Measurements from ENCODE around the gene TCAF1.
A peak's percentile ranks its signal among the peaks of the same experiment; 100 is the strongest.

Gene TCAF1

GRCh38 chr7:143910473-143911248 is 8.7 kb upstream of the TCAF1 start:
- Mint-ChIP-seq H3K4me3 (no peak overlapping the region), H3K4me1 (no peaks in the 10 kb centered on the region), H3K9me3 (no peaks in the 10 kb centered on the region), H3K27me3 (peaks cover 8% of the 10 kb centered on the region), H3K36me3 (no peaks in the 10 kb centered on the region), H3K27ac (no peak overlapping the region)
- DNase-seq = no peak
- CTCF ChIA-PET = interaction anchor here (1.3 kb wide), 1 partner anchor 9 kb away, joined by 4 read pairs; the partner anchor contains the start of gene TCAF1

DNA sequence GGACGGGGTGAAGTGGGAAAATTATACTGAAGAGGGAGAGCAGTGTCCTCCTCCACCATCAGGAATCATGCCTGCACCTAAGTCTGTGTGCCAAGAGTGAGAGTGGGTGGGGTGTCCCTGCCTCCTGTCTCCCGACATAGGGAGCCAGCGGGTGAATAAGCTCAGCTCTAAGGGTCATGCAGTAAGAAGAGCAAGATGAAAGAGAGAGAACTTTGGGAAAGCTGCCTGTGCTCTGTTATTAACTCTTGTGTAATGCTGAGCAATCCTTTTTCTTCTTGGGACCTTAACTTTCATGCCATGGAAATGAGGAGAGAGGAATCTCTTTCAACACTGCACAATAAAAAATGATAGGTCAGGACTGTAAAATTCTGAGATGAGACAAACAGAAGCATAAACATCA is 7.9 kb upstream of the TCAF1 start:
- no peak overlapping the region for H3K4me3 Mint-ChIP-seq
- H3K36me3 Mint-ChIP-seq = no peaks in the 10 kb centered on the region
- DNase-seq = no peak
- no peaks in the 10 kb centered on the region for H3K9me3 Mint-ChIP-seq
- CTCF ChIA-PET = no interaction called here
- H3K4me1 Mint-ChIP-seq = no peaks in the 10 kb centered on the region
- H3K27me3 Mint-ChIP-seq = peaks cover 8% of the 10 kb centered on the region
- H3K27ac Mint-ChIP-seq = no peak overlapping the region

DNA sequence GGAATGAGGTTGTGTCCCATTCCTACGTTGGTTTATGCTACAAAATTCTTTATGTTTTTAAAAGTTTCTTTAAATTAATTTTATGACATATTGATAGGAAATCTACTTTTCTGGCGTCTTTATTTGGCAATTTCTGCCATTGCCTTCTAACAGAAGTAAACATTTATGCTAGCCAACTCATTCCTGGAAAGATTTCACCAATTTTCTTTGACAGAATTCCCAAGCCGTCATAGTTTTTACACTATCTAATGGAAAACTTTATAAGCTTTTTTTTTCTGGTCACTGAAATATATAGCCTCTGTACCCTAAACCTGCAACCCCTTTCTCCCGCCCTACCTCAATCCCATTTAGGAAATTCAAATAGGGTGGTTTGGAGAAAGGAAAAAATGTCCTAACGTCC is 6.1 kb upstream of the TCAF1 start:
- CTCF ChIA-PET = no interaction called here
- no peak for DNase-seq
- Mint-ChIP-seq H3K4me3 (no peak overlapping the region), H3K27me3 (peaks cover 8% of the 10 kb centered on the region), H3K36me3 (no peaks in the 10 kb centered on the region), H3K4me1 (no peaks in the 10 kb centered on the region), H3K27ac (no peak overlapping the region), H3K9me3 (no peaks in the 10 kb centered on the region)

- CTCF ChIA-PET = no interaction called here
- peaks cover 8% of the 10 kb centered on the region for H3K27me3 Mint-ChIP-seq
- peaks cover 4% of the 10 kb centered on the region for H3K4me1 Mint-ChIP-seq
- H3K27ac Mint-ChIP-seq = no peak overlapping the region
- no peak overlapping the region for H3K4me3 Mint-ChIP-seq
- no peaks in the 10 kb centered on the region for H3K9me3 Mint-ChIP-seq
- H3K36me3 Mint-ChIP-seq = no peaks in the 10 kb centered on the region
- no peak for DNase-seq
These were observed 4.9 kb upstream of the TCAF1 start for GRCh38 chr7:143906895-143907294.

DNA sequence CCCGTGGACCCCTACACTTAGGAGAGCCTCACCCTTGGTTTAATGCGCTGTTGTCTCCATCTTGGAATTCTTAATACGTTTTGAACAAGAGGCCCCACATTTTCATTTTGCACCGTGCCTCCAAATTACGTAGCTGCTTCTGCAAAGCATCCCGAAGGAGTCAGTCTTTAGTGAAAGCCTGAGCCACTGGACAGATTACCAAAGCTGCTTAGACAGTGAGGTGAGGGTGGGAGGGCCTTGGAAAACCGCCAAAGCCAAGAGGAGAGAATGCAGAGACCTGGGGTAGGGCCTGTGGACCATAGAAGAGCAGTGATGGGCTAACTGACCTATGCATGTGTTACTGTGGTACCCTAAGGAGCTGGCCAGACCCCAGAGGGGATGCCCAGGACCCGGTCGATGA is 4.2 kb upstream of the TCAF1 start:
- CTCF ChIA-PET = no interaction called here

DNA sequence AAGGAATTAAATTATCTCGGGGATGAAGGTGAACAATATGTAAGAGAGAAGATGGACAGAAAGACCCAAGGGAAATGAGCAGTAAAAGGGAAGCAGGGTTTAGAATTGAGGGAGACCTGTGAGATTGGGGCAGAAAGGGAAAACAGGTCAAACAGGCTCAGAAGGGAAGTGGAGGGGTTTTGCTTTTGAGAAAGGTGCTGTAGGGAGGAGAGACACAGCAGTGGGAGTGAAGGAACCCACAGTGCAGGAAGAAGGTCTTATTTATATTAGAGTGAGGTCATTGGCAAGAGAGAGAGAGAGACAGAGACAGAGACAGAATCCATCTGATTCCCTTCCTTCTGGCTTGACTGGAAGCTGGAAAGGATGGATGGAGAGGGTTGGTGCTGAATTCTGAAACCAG is 3.5 kb upstream of the TCAF1 start:
- H3K4me1 Mint-ChIP-seq = peaks cover 15% of the 10 kb centered on the region
- no peaks in the 10 kb centered on the region for H3K9me3 Mint-ChIP-seq
- H3K27ac Mint-ChIP-seq = no peak overlapping the region
- H3K4me3 Mint-ChIP-seq = no peak overlapping the region
- H3K36me3 Mint-ChIP-seq = no peaks in the 10 kb centered on the region
- no peak for DNase-seq
- H3K27me3 Mint-ChIP-seq = peaks cover 8% of the 10 kb centered on the region
- CTCF ChIA-PET = no interaction called here

More for the DNA sequence above, 4.2 kb upstream of the TCAF1 start:
- H3K27ac Mint-ChIP-seq = no peak overlapping the region
- no peaks in the 10 kb centered on the region for H3K9me3 Mint-ChIP-seq
- no peak overlapping the region for H3K4me3 Mint-ChIP-seq
- peaks cover 9% of the 10 kb centered on the region for H3K4me1 Mint-ChIP-seq
- peaks cover 8% of the 10 kb centered on the region for H3K27me3 Mint-ChIP-seq
- H3K36me3 Mint-ChIP-seq = no peaks in the 10 kb centered on the region
- DNase-seq = no peak

DNA sequence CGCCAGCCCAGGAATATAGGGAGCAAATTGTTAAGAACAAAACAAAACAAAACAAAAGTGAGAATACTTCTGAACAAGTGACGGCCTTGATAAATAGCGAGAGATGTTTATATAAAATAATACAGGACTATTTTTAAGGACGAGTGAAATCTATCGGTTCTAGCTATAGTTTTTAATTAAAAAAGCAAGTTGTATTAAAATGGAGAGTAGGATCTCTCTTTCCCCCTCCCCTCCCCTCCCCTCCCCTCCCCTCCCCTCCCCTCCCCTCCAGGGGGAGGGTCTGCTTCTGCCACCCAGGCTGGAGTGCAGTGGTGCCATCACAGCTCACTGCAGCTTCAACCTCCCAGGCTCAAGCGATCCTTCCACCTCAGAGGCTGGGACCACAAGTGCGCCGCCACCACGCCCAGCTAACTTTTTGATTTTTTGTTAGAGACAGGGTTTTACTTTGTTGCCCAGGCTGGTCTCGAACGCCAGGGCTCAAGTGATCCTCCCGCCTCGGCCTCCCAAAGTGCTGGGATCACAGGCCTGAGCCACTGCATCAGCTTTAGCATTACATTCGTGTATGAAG is 440 bp upstream of the TCAF1 start:
- peaks cover 27% of the 10 kb centered on the region for H3K4me1 Mint-ChIP-seq
- no peaks in the 10 kb centered on the region for H3K9me3 Mint-ChIP-seq
- H3K36me3 Mint-ChIP-seq = no peaks in the 10 kb centered on the region
- H3K27me3 Mint-ChIP-seq = no peaks in the 10 kb centered on the region
- peak overlapping the region; percentile 90 for H3K4me3 Mint-ChIP-seq
- CTCF ChIA-PET = interaction anchor here (1.0 to 2.3 kb wide), 5 partner anchors 9 to 226 kb away, joined by 3 to 10 read pairs (median 4); no protein-coding TSS in a partner anchor
- H3K27ac Mint-ChIP-seq = peak overlapping the region; percentile 84
- DNase-seq = no peak

- no peak for DNase-seq
- no peaks in the 10 kb centered on the region for H3K36me3 Mint-ChIP-seq
- CTCF ChIA-PET = interaction anchor here (0.9 to 2.3 kb wide), 6 partner anchors 8 to 227 kb away, joined by 3 to 10 read pairs (median 4); no protein-coding TSS in a partner anchor
- peaks cover 27% of the 10 kb centered on the region for H3K4me1 Mint-ChIP-seq
- H3K27ac Mint-ChIP-seq = peak overlapping the region; percentile 84
- H3K9me3 Mint-ChIP-seq = no peaks in the 10 kb centered on the region
- H3K27me3 Mint-ChIP-seq = no peaks in the 10 kb centered on the region
- H3K4me3 Mint-ChIP-seq = peak overlapping the region; percentile 90
These were observed 676 bp downstream of the TCAF1 start for GRCh38 chr7:143901332-143901667.

DNA sequence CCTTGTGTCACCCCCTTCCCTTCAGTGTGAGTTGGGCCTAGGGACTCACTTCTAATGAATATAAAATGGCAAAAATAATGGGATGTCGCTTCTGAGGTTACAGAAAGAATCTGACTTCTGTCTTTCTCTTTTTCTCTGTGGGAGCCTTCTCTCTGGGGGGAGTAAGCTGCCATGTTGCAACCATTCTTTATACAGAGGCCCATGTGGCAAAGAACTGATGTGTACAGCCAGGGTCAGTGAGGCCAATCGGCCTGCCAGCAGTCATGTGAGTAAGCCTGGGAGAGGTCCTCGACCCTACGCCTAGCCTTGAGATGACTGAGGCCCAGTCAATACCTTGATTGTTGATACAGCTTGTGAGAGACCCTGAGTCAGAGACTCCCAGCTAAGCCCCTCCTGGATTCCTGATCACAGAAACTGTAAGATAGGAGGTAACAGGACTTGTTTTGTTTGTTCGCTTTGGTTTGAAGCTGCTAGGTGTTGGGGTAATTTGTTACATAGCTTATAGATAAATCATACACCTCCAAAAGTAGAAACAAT is 1.7 kb downstream of the TCAF1 start:
- Mint-ChIP-seq H3K27me3 (no peaks in the 10 kb centered on the region), H3K4me3 (peak overlapping the region; percentile 90), H3K36me3 (no peaks in the 10 kb centered on the region), H3K4me1 (peaks cover 27% of the 10 kb centered on the region), H3K9me3 (no peaks in the 10 kb centered on the region), H3K27ac (no peak overlapping the region)
- CTCF ChIA-PET = interaction anchor here (2.1 to 2.3 kb wide), 2 partner anchors 10 to 228 kb away, joined by 5 to 10 read pairs; no protein-coding TSS in a partner anchor
- DNase-seq = no peak

DNA sequence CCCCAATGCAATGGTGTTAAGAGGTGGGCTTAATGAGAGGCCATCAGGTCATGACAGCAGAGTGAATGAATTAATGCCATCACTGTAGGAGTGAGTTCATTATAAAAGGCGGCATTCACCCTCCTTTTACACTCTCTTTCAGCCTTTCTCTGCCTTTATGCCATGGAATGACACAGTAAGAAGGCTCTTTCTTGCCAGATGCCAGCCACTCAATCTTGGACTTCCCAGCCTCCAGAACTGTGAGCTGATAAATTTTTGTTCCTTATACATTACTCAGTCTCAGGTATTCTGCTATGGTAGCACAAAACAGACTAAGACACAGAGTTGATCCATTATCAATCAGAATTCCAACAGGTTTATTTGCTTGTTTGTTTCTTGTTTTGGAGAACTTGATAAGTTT is 3.2 kb downstream of the TCAF1 start:
- Mint-ChIP-seq H3K36me3 (no peaks in the 10 kb centered on the region), H3K27ac (no peak overlapping the region), H3K4me1 (peaks cover 27% of the 10 kb centered on the region), H3K4me3 (no peak overlapping the region), H3K9me3 (no peaks in the 10 kb centered on the region), H3K27me3 (no peaks in the 10 kb centered on the region)
- CTCF ChIA-PET = no interaction called here
- no peak for DNase-seq

GRCh38 chr7:143896667-143897066 is 5.3 kb downstream of the TCAF1 start:
- Mint-ChIP-seq H3K9me3 (no peaks in the 10 kb centered on the region), H3K4me3 (no peak overlapping the region), H3K4me1 (peaks cover 26% of the 10 kb centered on the region), H3K27me3 (no peaks in the 10 kb centered on the region), H3K27ac (no peak overlapping the region), H3K36me3 (peaks cover 1% of the 10 kb centered on the region)
- DNase-seq = no peak
- CTCF ChIA-PET = no interaction called here

GRCh38 chr7:143892527-143893300 is 9.3 kb downstream of the TCAF1 start:
- Mint-ChIP-seq H3K9me3 (no peaks in the 10 kb centered on the region), H3K4me3 (no peak overlapping the region), H3K36me3 (peaks cover 1% of the 10 kb centered on the region), H3K27me3 (no peaks in the 10 kb centered on the region), H3K27ac (no peak overlapping the region), H3K4me1 (peaks cover 3% of the 10 kb centered on the region)
- peak; percentile 28 for DNase-seq
- CTCF ChIA-PET = interaction anchor here (0.9 kb wide), 3 partner anchors 9 to 156 kb away, joined by 4 to 5 read pairs (median 4); partner anchors contain the start of gene TCAF1

DNA sequence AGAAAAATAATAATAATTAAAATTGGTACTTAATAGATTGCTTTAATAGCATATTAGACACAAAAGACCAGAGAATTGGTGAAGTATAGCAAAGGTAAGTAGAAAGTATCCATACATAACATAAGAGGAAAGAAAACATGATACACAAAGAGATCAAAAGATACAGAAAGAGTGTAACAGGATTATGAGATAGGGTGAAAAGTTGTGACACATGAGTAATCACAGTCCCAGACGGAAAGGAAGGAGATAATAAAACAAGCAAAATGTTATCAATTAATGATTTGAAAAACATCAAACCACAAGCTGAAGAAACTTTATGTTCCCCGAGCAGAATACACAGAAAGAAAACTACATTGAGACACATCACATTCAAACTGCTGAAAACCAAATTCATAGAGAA is 10.5 kb downstream of the TCAF1 start:
- Mint-ChIP-seq H3K4me3 (no peak overlapping the region), H3K9me3 (no peaks in the 10 kb centered on the region), H3K4me1 (peaks cover 3% of the 10 kb centered on the region), H3K27ac (no peak overlapping the region), H3K27me3 (peaks cover 3% of the 10 kb centered on the region), H3K36me3 (peaks cover 1% of the 10 kb centered on the region)
- no peak for DNase-seq
- CTCF ChIA-PET = interaction anchor here (1.0 kb wide), 1 partner anchor 11 kb away, joined by 3 read pairs; the partner anchor contains the start of gene TCAF1

GRCh38 chr7:143890558-143890957 is 11.4 kb downstream of the TCAF1 start:
- Mint-ChIP-seq H3K9me3 (no peaks in the 10 kb centered on the region), H3K4me1 (peaks cover 3% of the 10 kb centered on the region), H3K27ac (no peak overlapping the region), H3K36me3 (peaks cover 1% of the 10 kb centered on the region), H3K27me3 (peaks cover 10% of the 10 kb centered on the region), H3K4me3 (no peak overlapping the region)
- CTCF ChIA-PET = interaction anchor here (1.9 kb wide), 1 partner anchor 11 kb away, joined by 5 read pairs; the partner anchor contains the start of gene TCAF1
- no peak for DNase-seq

All from activated naive CD4-positive, alpha-beta T cell treated with anti-CD3 and anti-CD28 coated beads, Interleukin-2, amount 10 ng/mL, durations not matched to agents 7 days and 5 days (primary cell).